ENCODE data around the gene SAFB.

SAFB gene

DNA sequence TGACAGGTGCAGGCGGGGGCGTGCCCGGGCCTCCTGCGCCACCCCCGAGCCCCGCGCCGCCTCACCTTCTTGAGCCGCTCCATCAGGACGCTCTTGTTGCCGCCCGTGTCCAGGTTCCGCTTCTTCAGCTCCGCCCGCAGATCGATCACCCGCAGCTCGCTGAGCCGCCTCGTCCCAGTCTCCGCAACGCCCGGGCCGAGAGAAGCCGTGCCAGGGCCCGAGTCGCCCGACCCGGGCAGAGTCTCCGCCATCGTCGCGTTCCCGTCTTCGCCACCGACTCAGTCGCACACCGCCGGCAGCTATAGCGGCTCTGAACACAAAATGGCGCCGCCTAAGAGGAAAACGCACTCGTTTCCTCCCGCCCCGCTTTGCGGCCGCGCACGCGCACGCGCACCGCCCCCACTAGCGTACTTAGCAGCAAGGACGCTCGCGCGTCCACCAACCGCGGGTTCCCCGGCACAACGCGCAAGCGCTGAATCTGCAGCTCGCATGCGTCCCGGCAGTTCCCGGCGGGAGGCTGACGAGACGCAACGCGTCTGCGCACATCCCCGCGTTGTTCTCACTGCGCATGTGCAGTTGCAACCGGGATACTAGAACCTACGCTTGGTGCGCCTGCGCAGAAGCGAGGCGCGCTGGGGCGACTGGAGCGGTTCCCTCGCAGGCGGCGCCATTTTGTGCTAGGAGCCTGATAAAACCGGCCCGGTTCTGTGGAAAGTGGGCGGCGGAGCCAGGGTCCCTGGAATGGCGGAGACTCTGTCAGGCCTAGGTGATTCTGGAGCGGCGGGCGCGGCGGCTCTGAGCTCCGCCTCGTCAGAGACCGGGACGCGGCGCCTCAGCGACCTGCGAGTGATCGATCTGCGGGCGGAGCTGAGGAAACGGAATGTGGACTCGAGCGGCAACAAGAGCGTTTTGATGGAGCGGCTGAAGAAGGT, at the start of gene SAFB, which contains the start of gene SAFB2:
Gene SAFB (plus strand): TSS at position 619 of the 932 bp plus-strand sequence. CDS start 123 bp downstream, at position 742.
Gene SAFB2 (minus strand): TSS at position 312 of the 932 bp plus-strand sequence. CDS start 61 bp downstream, at position 251.
- DNase-seq (ENCODE audit: low read depth), result peak; percentile 99

DNA sequence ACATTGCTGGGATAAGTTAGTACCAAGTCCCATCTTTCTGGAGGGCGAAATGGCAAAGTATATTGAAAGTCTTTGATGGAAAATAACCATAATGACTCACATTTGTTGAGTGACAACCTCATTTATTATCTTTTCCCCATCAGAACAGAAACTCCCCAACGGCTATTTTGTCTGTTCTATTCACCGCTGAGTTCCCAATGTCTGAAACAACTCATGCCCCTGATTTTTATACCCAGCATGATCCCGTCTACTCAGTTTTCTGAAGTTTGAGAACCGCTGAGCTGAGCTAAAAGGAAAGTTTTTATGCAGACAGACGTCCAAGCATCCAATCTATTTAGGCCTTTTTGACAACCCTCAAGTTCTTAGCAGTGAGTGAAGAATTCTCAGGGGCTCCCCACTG, 47.3 kb upstream of the SAFB start:
- DNase-seq (ENCODE audit: low read depth), result no peak

DNA sequence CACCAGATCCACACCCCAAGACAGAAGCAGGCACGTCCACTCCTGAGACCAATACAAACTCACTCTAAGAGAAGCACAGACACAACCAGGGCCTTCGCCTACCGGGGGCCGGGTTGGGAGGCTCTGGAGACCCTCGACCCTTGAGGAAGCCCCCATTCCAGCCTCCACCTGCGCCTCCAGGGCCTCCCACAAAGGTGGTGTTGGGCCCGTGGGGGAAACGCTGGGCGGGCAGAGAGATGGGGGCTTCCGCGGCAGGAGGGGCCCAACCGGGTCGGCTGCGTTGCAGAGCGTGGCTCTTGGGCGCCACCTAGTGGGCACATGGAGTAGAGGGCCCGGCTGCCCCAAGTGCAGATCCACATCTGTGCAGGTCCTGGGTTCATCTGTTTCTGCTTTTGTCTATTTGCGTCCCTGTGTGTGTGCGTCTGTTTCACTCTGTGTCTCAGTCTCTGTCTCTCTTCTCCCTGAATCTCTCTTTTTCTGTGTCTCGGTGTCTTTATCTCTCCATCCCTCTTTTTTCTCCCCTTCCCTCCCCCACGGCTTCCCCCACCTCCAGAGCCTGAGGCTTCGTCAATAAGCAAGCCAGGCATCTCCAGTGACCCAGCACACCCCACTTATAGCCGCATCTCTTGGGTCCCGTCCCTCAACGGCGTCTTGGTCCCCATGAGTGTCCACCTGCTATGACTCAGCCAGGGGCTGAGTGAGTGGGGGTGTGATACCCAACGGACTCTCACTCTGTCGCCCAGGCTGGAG, 44.6 kb upstream of the SAFB start:
- DNase-seq (ENCODE audit: low read depth), result peak; percentile 25

DNA sequence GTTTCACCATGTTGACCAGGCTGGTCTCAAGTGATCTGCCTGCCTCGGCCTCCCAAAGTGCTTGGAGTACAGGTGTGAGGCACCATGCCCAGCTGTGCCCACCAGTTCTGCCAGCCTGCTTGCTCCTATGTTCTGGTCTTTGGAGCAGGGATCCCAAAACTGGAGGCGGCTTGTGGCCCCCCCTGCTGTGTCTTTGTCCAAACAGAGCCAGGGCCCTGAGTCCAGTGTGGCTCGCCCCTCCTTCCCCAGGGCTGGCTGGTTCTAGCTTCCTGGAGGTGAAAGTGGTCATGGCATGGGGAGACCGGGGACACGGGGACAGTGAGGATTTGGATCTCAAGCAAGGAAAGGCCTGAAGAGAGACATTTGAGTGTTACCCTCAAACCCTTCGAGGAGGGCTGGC, 43.6 kb upstream of the SAFB start:
- DNase-seq (ENCODE audit: low read depth), result no peak

DNA sequence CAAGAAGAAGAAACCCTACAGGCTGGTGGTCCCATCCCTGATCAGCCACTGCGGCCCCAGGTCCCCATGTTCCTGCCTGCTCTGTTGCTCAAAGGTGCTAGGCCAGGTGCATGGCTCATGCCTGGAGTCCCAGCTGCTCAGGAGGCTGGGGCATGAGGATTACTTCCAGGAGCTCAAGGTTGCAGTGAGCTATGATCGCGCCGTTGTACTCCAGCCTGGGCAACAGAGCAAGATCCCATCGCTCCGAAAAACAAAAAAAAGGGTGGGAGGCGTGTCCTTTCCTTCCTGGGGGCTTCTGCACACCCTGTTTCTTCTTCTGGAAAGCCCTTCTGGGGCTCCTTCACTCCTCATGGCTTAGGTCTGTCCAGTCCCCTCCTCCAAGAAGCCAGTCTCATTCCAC, 43.2 kb upstream of the SAFB start:
- no peak for DNase-seq (ENCODE audit: low read depth)

- no peak for DNase-seq (ENCODE audit: low read depth)
These were observed 42.7 kb upstream of the SAFB start for GRCh38 chr19:5580161-5580571.

DNA sequence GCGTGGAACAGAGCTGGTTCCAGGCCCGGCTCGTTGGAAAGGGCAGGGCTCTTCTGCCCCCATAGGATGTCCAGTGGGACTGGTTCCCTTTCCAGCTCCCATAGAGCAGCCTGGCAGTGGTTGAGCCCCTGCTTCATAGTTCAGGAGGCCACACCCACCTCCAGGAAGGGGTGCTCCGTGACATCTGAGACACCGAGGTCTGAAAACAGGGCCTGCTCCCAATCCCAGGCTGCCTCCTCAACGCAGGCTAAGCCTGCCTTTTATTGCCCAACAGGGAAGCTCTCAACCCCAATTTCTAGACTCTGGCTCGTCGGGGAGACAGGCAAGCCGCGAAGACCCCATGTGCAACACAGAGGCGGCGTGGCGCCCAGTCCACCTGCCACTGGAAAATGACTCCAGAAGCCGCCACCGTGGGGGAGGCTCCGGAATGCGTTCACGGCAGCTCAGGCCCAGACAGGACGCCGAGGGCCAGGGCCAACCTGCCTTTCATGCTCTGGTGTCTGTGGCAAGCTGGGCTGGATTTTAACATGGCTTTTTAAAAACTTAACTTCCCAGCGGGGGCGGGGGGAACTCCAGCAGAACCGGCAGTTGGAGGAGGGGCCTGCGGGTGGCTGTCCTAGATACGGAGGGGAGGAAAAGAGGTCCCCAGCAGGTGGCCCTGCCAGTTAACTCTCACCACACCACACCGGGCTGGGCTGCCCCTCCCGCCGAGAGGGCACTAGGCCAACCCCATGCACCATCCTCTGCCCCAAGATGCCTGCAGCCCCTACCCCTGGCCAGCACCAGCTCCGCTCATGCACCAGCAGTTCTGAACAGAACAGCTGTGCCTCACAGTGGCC, 37.2 kb upstream of the SAFB start:
- no peak for DNase-seq (ENCODE audit: low read depth)

GRCh38 chr19:5586300-5587070, 36.4 kb upstream of the SAFB start:
- no peak for DNase-seq (ENCODE audit: low read depth)

- no peak for DNase-seq (ENCODE audit: low read depth)
These were observed 35.8 kb upstream of the SAFB start for GRCh38 chr19:5587071-5587455.

DNA sequence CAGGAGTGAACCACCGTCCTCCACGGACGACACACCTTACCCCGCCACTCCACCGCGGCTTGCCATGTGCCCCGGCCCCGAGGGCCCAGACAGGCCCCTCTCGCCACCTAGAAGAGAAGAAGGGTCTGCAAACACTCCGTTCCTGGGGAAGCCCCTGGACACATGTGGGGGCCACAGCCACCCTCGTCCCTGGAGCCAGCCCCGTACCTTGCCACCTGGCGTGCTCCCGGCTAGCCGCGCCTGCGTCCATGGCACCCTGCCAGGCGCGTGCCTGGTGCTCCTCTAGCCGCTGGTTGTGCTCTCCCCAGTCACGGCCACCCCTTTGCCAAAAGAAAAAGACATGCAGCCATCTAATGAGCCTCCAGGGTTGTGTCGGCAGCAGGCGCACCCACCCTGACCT, 35.2 kb upstream of the SAFB start:
- no peak for DNase-seq (ENCODE audit: low read depth)

DNA sequence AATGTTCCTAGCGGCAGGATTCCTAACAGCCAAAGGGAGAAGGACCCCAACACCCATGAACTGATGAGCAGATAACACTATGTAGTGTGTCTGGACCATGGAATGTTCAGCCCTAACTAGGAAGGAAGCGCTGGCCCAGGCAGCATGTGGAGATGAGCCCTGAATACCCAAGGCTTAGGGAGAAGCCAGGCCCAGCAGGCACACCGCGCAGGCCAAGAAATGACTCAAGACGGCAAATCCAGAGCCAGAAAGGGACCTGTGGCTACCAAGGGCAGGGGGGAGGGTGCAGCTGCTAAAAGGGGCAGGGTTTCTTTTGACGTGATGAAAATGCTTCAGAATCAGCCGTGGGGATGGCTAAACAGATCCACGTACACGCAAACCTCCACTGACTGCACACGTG, 34.4 kb upstream of the SAFB start:
- DNase-seq (ENCODE audit: low read depth), result no peak

- DNase-seq (ENCODE audit: low read depth), result no peak
These were observed 33.8 kb upstream of the SAFB start for GRCh38 chr19:5588906-5589676.

DNA sequence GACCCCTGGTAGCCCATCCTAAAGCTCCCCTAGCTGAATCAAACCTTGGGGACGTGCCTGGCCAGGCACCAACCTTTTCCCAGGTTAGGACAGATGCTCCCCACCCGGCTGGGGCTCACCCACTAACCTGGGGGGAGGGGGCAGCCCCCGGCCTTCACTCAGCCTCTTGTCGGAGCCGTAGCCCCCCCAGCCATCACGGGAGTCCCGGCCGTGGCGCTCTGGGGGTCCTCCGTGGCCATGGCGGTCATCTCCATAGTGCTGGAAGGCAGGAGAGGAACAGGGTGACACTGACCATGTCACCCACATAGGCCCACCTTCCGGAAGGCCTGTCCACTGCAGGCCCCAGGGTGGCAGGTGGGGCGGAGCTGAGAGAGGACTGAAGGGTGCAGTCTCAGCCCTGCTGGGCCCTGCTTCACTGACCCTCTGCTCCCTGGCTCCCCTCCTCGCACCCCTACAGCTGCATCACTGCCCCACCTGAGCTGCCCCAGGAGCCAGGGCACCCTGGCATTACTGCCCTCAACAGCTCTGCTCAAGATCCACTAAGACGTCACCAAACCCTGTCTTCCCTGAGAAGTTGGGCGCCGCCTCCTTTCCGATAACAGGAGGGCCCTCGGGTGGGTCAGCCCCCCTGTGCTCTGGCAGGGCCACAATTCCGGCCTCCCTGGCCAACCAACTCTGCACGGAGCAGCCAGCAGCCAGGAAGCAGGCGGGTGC, 32.6 kb upstream of the SAFB start:
- no peak for DNase-seq (ENCODE audit: low read depth)

- DNase-seq (ENCODE audit: low read depth), result no peak
These were observed 32.1 kb upstream of the SAFB start for GRCh38 chr19:5590865-5591154.

- DNase-seq (ENCODE audit: low read depth), result no peak
These were observed 31.4 kb upstream of the SAFB start for GRCh38 chr19:5591476-5591875.

DNA sequence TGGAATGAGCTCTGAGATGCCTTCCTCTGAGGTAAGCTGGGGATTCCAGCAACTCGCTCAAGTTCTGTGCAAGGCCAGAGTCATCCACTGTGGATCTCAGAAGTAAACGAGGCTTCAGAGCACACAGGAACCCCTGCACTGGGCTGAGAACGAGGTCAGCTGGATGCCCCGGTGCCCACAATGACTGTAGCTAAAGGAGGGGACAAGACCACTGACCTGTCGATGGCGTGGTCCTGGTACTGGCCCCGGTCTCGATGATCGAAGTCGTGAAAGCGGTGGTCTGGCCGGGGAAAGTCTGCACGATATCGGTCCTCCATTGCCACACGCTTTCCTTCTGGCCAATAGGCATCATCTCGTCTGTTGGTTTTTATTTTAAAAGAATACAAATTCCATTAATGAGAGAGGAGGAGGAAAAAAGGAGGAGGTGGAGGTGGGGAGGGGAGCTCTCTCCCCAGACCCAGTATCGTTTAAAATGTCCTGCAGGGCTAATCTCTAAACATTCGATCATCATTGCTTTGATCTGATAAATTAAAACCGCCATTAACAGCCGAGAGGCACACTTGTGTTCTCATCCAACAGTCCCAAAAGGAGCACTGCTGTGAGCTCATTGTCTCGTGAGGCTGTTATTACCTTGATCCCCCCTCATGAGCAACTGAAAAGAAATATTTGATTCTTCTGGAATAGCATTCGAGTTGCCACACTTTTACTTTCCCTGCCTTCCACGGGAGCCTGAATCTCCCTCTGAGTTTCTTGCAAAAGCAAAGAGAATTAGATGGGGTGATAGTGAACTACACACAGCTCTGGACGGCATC, 30.1 kb upstream of the SAFB start:
- no peak for DNase-seq (ENCODE audit: low read depth)

DNA sequence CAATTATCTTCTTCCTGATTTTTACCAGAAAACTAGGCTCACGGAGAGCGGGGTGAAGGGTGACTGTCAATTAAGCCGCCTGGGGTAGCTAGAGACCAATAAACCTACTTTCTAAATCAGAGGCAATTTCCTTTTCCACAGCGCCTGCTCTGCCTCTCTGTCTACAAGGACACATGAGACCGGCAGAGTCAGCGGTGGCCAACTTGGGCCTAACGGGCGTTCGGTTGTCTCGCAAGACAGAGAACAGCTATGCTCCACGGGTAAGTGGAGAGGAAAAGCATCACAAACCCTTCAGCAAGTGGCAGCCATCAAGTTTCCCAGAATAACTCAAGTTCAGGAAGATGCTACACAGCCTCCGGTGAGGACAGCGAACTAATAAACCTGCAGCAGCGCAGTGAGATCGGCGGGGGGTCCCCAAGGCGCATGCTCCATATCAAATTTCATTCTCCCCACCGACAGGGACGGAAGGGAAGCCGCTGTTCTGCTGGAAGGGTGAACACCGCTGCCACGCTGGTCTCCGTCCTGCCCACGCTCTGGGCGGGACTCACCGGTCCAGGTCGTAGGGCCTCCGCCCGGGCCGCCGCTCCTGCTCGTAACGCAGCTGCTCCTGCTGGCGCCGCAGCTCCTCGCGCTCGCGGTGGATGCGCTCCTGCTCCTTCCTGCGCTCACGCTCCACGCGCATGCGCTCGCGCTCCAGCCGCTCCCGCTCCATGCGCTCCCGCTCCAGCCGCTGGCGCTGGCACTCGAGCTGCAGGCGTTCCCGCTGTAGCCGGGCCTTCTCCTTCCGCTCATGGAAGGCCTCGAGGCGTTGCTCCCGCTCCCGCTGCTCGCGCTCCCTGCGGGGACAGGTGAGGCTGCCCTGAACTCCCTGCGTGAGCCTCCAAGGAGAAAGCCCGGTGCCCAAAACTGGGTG, 29.3 kb upstream of the SAFB start:
- DNase-seq (ENCODE audit: low read depth), result no peak

- DNase-seq (ENCODE audit: low read depth), result no peak
These were observed 28.3 kb upstream of the SAFB start for GRCh38 chr19:5594521-5594950.

Data from T-helper 22 cell (primary cell).